GM19240 (cell line): ENCODE data around the gene ZXDB.
"Not testable (repeated sequence)": the region's sequence is repeated elsewhere in the genome, so short reads cannot be mapped to it uniquely, and the experiment has no call there.

Experiments used
- DNase-seq: peaks from one replicate; pipeline ENCODE4 v3.0.0; 2011; ENCODE audit warnings: low spot score; ENCODE audit not compliant: insufficient read length

The ZXDB gene

GRCh38 chrX:57591284-57592159 is at the start of gene ZXDB:
Gene ZXDB, plus strand, starts transcription at chrX:57592011. Its CDS starts 38 bp downstream, at chrX:57592049.
- not testable (repeated sequence) for DNase-seq

- no peak for DNase-seq
Measured at GRCh38 chrX:57565198-57565597, 26.6 kb upstream of the ZXDB start.

GRCh38 chrX:57573754-57574153 is 18.1 kb upstream of the ZXDB start:
- no peak for DNase-seq

GRCh38 chrX:57582948-57583347 is 8.9 kb upstream of the ZXDB start:
- DNase-seq = not testable (repeated sequence)

- DNase-seq = no peak
Measured at GRCh38 chrX:57583477-57583876, 8.3 kb upstream of the ZXDB start.

GRCh38 chrX:57586360-57586759 is 5.5 kb upstream of the ZXDB start:
- DNase-seq = no peak

GRCh38 chrX:57587062-57587461 is 4.7 kb upstream of the ZXDB start:
- DNase-seq = no peak

GRCh38 chrX:57587607-57588006 is 4.2 kb upstream of the ZXDB start:
- no peak for DNase-seq

GRCh38 chrX:57592160-57592893 is 516 bp downstream of the ZXDB start:
- not testable (repeated sequence) for DNase-seq

GRCh38 chrX:57592894-57593215 is 1.0 kb downstream of the ZXDB start:
- not testable (repeated sequence) for DNase-seq

- DNase-seq = no peak
Measured at GRCh38 chrX:57595381-57595811, 3.6 kb downstream of the ZXDB start.

GRCh38 chrX:57596109-57596508 is 4.3 kb downstream of the ZXDB start:
- DNase-seq = no peak

- no peak for DNase-seq
Measured at GRCh38 chrX:57596516-57596915, 4.7 kb downstream of the ZXDB start.

GRCh38 chrX:57607295-57608187 is 15.7 kb downstream of the ZXDB start:
- no peak for DNase-seq

- DNase-seq = not testable (repeated sequence)
Measured at GRCh38 chrX:57613351-57613750, 21.5 kb downstream of the ZXDB start.

- DNase-seq = not testable (repeated sequence)
Measured at GRCh38 chrX:57629438-57629837, 37.6 kb downstream of the ZXDB start.

- no peak for DNase-seq
Measured at GRCh38 chrX:57640674-57641016, 48.8 kb downstream of the ZXDB start.

GRCh38 chrX:57641338-57641737 is 49.5 kb downstream of the ZXDB start:
- no peak for DNase-seq

- DNase-seq = no peak
Measured at GRCh38 chrX:57643698-57644097, 51.9 kb downstream of the ZXDB start.

- no peak for DNase-seq
Measured at GRCh38 chrX:57647020-57647419, 55.2 kb downstream of the ZXDB start.
